Stimulated activated CD8-positive, alpha-beta memory T cell treated with anti-CD3 and anti-CD28 coated beads, Interleukin-12 subunit alpha, Interleukin-12 subunit beta, amount 100 ng/mL, for 24 hours (primary cell): Measurements from ENCODE around the gene TMEM92.
"Not testable (repeated sequence)": the region's sequence is repeated elsewhere in the genome, so short reads cannot be mapped to it uniquely, and the experiment has no call there.

Experiments used
- DNase-seq: peaks from one replicate; pipeline ENCODE4 v3.0.0-alpha.2; 2020; ENCODE audit errors: extremely low read depth

Gene TMEM92

DNA sequence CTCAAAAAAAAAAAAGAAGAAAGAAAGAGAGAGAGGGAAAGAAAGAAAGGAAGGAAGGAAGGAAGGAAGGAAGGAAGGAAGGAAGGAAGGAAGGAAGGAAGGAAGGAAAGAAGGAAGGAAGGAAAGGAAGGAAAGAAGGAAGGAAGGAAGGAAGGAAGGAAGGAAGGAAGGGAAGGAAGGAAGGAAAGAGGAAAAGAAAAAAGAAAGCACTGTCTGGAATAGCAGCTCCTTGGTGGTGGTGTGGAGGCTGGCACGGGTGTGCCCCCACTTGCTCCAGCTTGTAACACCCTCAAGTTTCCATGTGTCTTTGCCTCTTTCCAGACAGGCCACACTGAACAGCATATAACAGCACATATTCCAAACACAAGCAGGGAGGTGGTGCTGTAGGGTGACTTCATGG lies 26.6 kb downstream of the TMEM92 start:
- DNase-seq, result not testable (repeated sequence)

- no peak for DNase-seq
Observed at GRCh38 chr17:50301891-50302584, 27.8 kb downstream of the TMEM92 start.

DNA sequence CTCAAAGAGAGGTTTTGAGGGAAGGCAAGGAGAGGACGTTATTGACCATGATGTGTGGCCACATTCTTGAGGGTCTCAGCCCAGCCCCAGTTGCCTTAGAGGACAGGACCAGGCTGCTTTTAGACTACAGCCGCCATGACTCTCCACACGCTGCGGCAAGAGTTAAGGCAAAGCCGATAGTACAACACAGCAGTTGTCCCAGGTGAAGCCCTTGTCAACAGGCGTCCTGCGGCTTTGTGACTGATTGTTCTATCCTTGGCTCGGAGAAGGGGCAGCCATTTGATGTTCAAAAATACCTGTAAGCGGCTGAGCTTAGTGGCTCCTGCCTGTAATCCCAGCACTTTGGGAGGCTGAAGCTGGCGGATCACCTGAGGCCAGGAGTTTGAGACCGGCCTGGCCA lies 28.8 kb downstream of the TMEM92 start:
- no peak for DNase-seq

GRCh38 chr17:50303596-50303995 lies 29.3 kb downstream of the TMEM92 start:
- DNase-seq, result no peak

- DNase-seq, result no peak
Observed at GRCh38 chr17:50304781-50305404, 30.6 kb downstream of the TMEM92 start.

DNA sequence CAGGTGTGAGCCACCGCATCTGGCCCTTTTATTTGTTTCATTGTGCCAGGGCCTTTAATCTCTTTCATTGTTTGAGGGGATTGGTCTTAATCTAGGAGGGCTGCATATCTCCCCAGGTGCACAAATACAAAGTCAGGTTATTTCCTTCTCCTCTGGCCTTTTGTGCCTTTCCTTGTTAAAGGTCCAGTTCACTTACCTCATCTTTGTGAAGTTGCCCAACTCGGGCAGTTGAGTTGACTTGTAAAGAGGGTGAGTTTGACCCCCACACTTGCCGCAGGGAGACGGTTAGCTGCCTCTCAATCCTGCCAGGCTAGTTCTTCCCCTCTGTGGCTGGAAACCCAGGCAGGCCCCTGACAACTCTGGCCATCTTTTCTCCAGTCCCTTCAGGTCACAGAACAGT lies 33.4 kb downstream of the TMEM92 start:
- DNase-seq, result no peak

DNA sequence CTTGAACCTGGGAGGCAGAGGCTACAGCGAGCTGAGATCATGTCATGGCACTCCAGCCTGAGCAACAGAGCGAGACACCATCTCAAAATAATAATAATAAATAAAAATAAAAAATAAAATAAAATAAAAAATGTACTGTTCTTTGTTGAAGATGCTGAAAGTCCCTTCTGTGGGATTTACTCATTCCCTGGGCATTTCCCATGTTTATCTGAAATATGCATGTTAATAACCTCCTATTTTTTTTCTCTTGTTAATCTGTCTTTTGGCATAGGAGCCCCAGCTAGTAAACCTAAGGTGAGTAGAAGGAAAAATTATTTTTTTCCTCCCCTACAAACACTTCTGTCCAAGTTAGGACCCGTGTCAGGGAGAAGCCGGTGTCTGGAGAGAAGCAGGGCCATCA lies 34.4 kb downstream of the TMEM92 start:
- no peak for DNase-seq

DNA sequence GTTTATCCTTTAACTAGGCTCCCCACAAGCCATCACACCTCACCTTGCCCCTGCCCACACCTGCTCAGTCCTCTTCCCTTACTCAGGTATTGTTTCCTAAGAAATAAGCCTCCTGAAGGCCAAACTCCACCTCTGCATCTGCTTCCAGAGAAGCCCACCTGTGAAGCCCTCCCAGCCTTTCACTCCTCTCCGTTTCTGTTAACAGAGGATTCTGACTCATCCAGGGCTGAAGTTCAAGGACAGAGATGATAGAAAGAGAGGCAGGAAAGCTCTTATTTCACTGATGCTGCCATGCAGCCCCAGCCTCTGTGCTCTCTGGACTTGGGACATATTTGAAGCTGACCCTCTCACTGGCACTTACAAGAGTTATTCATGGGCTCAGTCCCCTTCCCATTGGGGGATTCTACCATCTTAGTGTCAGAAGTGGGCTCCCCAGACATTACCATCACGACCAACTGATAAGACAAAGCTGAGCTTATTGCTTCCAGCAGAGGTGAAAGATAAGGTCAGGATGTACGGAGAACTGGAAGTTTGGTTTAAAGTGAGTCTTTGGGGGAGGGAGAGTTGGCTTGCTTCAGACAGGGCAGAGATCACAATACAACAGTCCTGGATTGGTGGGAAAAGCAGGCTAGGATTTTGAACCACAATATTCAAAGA lies 36.3 kb downstream of the TMEM92 start:
- DNase-seq, result no peak

DNA sequence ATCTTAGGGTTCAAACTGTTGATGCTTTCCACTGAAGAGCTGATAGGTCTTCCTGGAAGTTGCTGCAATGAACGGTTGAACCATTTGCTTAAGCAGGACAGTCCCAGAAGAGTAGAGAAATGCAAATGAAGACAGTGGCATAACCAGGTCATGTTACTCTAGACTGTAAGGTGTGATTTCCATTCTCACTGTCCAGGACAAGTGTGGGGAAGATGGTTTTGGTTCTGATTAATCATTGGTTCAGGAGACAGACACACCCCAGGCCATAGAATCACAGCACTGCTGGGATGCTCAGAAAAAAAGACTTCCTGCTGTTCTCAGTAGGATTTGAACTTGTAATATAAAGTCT lies 36.8 kb downstream of the TMEM92 start:
- DNase-seq, result no peak

DNA sequence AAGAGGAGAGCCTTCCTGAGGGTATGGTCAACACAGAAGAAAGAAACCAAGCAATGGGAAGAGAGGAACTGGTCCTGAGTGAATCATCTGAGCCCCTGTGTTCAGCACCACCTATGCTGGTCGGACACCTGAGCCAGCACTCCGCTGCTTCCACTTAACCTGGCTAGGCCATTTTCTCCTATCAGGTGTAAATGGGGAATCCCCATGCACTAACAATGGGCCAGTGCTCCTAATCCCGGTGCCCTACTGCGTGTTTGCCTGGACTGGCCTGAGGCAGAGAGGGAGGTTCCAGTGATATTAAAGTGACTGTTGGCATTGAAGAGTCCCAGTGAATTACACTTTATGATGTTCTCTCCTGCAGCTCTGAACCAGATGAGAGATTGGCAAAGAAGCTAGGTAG lies 37.2 kb downstream of the TMEM92 start:
- no peak for DNase-seq

DNA sequence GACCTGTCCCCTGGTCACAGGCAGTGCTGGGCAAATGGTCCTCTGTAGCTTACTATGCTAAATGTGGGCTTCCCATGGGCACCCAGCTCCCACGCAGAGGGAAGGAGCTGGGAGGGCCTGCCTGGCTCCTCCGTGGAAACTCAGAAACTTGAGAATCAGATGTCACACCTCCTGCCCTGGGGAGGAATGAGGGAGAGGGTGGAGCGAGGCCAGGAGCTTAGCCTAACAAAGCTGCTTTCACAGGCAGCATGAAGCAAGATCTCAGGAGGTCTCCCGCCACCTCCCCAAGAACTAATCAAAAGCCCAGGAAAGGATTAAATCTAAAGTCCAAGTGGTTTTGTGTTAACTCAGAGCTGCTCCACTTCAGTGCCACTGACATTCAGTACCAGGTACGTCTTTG lies 38.0 kb downstream of the TMEM92 start:
- DNase-seq, result no peak

GRCh38 chr17:50314456-50315011 lies 40.3 kb downstream of the TMEM92 start:
- no peak for DNase-seq

DNA sequence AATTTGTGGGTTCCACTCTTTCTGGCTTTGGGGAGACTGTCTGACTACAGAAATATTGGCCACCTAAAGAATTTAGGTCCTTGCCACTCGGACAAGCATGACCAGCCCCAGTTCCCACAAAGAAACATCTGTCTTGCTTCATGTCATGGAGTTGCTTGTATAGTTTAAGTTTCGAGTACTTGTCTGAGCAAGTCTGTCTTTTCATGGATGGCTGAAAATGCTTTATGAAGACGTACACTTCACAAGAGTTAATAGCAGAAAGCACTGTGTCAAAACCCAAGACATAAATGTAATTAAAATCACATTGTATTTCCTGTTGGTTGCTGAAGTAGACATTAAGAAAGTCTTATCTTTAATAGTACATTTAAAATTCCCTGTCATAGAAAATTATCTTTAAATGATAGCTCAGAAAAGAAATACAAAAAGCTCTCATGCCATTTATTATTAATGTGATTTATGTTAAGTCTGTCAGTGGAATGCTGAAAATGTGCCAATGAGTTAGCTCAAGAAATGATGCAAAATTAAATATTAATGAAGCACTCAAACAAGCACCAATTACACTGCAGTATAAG lies 41.8 kb downstream of the TMEM92 start:
- no peak for DNase-seq

GRCh38 chr17:50316660-50317059 lies 42.4 kb downstream of the TMEM92 start:
- DNase-seq, result not testable (repeated sequence)

- no peak for DNase-seq
Observed at GRCh38 chr17:50317121-50317520, 42.9 kb downstream of the TMEM92 start.

DNA sequence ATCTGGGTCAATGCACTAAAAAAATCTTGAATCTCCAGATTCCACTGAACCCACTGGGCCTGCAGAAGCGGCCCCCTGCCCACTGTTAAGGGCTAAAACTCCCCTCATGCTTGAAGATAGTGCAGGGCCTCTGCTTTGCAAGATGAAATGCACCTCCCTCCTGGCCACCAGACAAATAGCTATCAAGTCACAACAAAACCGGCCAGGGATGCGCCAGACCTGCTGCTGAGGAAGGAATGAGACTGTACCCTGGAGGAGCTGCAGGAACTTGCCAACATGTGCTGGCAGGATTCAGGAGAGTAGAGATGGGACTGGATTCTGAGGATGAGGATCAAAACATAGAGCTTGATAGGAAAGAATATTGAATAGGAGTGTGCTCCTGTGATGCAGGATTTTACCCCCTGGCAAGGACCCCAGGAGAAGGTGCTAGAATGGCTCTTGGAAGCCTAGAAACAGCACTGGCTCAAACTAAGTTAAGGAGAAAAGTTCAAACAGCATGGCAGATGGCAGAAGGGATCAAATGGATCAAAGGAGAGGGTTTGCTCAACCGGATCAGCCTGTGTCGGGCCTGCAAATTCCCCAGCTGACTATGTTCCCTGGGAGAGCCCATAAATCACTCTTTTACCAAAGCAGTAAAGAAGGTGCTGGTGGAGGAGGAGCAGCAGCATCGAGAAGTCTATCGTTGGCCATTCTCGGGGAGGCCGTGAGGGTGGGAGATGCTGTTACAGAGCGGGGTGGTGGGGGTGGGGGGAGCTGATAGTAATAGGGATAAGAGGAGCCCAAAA lies 44.4 kb downstream of the TMEM92 start:
- DNase-seq, result no peak

DNA sequence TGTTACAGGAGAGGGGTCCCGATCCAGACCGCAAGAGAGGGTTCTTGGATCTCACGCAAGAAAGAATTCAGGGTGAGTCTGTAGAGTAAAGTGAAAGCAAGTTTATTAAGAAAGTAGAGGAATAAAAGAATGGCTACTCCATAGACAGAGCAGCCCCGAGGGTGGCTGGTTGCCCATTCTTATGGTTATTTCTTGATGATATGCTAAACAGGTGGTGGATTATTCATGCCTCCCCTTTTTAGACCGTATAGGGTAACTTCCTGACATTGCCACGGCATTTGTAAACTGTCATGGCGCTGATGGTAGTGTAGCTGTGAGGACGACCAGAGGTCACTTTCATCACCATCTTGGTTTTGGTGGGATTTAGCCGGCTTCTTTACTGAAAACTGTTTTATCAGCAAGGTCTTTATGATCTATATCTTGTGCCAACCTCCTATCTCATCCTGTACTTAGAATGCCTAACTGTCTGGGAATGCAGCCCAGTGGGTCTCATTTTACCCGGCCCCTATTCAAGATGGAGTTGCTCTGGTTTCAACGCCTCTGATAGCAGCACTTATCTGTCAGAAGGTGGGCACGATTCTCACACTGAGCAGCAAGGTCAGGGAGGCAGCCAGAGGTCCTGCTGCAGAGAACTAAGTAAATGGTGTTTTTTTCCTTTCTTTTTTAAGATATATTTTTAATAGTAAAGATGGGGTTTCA lies 45.2 kb downstream of the TMEM92 start:
- no peak for DNase-seq

GRCh38 chr17:50322271-50322670 lies 48.0 kb downstream of the TMEM92 start:
- no peak for DNase-seq

GRCh38 chr17:50323060-50323459 lies 48.8 kb downstream of the TMEM92 start:
- no peak for DNase-seq

DNA sequence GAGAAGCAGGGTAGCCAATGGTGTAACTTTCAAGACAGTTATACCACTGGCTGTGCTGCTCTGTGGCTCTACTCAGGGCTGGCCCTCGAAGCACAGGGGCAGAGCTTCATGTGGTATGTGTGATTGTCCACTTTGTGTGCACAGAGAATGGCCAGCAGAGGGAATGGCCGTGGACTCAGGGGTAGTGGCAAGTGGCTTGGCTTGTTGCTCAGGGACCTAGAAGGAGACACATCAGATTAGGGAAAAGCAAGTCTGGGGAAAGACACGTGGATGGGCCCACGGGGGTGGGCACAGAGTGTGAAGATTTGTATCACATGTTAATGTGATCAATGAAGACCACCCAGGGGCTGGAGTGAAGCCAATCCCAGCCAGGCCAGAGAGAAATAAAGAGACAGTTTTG lies 51.6 kb downstream of the TMEM92 start:
- no peak for DNase-seq

DNA sequence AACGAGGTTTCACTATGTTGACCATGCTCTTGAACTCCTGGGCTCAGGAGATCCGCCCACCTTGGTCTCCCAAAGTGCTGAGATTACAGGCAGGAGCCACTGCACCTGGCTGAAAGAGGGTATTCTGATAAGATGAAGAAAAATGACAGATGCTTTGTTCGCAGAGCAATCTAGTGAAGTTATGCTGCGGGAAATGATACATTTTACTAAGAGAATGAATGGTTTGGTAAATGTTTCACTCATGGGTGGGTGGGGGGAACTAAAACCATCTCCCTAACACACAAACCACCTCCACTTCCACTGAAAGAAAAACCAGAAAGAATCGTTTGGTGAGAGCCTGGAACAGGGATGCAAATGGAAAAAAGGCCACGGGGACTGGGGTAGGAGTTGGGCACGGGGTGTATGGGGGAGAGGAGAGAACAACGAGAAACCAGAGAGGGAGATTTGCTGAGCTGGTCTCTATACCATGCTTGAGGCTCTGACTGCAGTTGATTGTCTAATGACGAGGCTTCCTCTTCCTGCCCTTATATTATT lies 52.6 kb downstream of the TMEM92 start:
- no peak for DNase-seq
